Caco-2 (cell line): ENCODE results near the gene RNF19B. TPM values are rescaled to one million over a fixed set of nuclear protein-coding genes. Genes with fewer than 3 reads are reported as not detected.

Experiments
- BruUV-seq: library from RNA; stranded (reverse); fragments of 400-500 nt; replicated peaks from 2 replicates; lab custom pipeline; 2021; lab: Mats Ljungman, UMichigan
- CTCF ChIA-PET: fragments of 300-600 bp; sonication (Branson Sonifier 250); formaldehyde crosslinking; loops from one replicate; lab custom pipeline; 2022; ENCODE audit warnings: antibody characterized with exemption; lab: Charles Lee
- POLR2A ChIA-PET: fragments of 300-600 bp; sonication (Branson Sonifier 250); formaldehyde crosslinking; loops from one replicate; lab custom pipeline; 2022; ENCODE audit warnings: antibody characterized with exemption; lab: Charles Lee
- DNase-seq, 2 experiments: peaks; one replicate each; pipeline versions ENCODE4 v3.0.0 to v3.0.0-alpha.2; 2020 to 2022
- H3K27me3 ChIP-seq: replicated peaks from 2 replicates; pipeline ENCODE4 v1.6.0; 2011; ENCODE audit warnings: low read length; ENCODE audit not compliant: control insufficient read depth, insufficient read depth
- H3K36me3 ChIP-seq: 2 replicates; pipeline ENCODE4 v1.5.1; 2011; ENCODE audit warnings: low read length; ENCODE audit not compliant: control insufficient read depth, insufficient read depth
- H3K4me1 ChIP-seq: fragments of 250-450 bp; sonication (Bioruptor Pico); 2 replicates; pipeline ENCODE4 v1.5.1; 2020; ENCODE audit warnings: mild to moderate bottlenecking
- H3K4me3 ChIP-seq: 2 replicates; pipeline ENCODE4 v1.5.1; 2011; ENCODE audit warnings: low read depth, mild to moderate bottlenecking, control low read depth, low read length
- H3K9me3 ChIP-seq: fragments of 250-450 bp; sonication (Bioruptor Pico); 2 replicates; pipeline ENCODE4 v1.5.1; 2020; ENCODE audit warnings: mild to moderate bottlenecking, moderate library complexity
- H3K27ac Mint-ChIP-seq: one replicate; pipeline ENCODE4 v1.8.0; 2022; ENCODE audit warnings: mixed read lengths; ENCODE audit not compliant: unreplicated experiment
- H3K27me3 Mint-ChIP-seq: one replicate; pipeline ENCODE4 v1.8.0; 2022; ENCODE audit warnings: mixed read lengths; ENCODE audit not compliant: insufficient read depth, unreplicated experiment
- H3K36me3 Mint-ChIP-seq: one replicate; pipeline ENCODE4 v1.8.0; 2022; ENCODE audit warnings: mild to moderate bottlenecking, mixed read lengths; ENCODE audit not compliant: insufficient read depth, unreplicated experiment
- H3K4me1 Mint-ChIP-seq: one replicate; pipeline ENCODE4 v1.8.0; 2022; ENCODE audit warnings: low read depth, mixed read lengths; ENCODE audit not compliant: unreplicated experiment
- H3K4me3 Mint-ChIP-seq: one replicate; pipeline ENCODE4 v1.8.0; 2022; ENCODE audit warnings: mild to moderate bottlenecking, moderate library complexity, mixed read lengths; ENCODE audit not compliant: unreplicated experiment
- H3K9me3 Mint-ChIP-seq: one replicate; pipeline ENCODE4 v1.8.0; 2022; ENCODE audit warnings: mixed read lengths; ENCODE audit not compliant: unreplicated experiment
- CTCF ChIP-seq, 2 experiments: fragments of 200-600 bp in 1 of 2; IDR thresholded peaks; 1 replicate in 1 of 2; 2 replicates in 1 of 2; pipeline versions ENCODE4 v1.5.1 to v1.8.0; 2011 to 2022; ENCODE audit warnings: antibody characterized with exemption in 1 of 2, control low read depth in 1 of 2, inconsistent platforms in 1 of 2, low read depth in 1 of 2, low read length in 1 of 2, mild to moderate bottlenecking in 1 of 2, moderate library complexity in 1 of 2; ENCODE audit not compliant: insufficient read depth in 1 of 2, severe bottlenecking in 1 of 2, unreplicated experiment in 1 of 2
- intact Hi-C: fragments of 100-400 bp; cut with micrococcal nuclease; formaldehyde crosslinking; loops from one replicate; pipeline ENCODE4 v1.10.0; 2022; ENCODE audit not compliant: unreplicated experiment
- total RNA-seq: library from RNA; stranded (reverse); gene quantifications from 2 replicates; pipeline ENCODE4 v1.2.3, GENCODE V29; 2022

The RNF19B gene
- total RNA-seq, 1 experiment from 2014 or later: 14.5 TPM

DNA sequence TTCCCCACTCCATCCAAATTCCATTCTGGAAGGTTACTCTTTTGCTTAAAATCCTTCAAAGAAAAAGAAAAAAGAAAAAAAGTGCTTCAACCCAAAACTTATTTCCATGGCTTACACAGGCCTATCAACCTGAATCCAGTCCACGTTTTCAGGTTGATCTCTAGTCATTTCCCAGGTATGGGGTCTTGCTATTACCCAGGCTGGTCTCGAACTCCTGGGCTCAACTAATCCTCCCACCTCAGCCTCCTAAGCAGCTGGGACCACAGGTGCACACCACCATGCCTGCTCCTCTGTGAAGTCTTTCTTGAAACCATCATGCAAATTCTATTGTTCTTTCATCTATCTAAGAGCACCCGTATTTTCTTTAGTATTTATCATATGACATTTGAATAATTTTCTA, 7.6 kb downstream of the RNF19B start:
- ChIA-PET CTCF (no interaction called here), POLR2A (no interaction called here)
- no peak for DNase-seq
- no peaks in the 10 kb centered on the region for H3K36me3 ChIP-seq
- H3K4me1 ChIP-seq: no peaks in the 10 kb centered on the region
- H3K4me3 ChIP-seq: no peak overlapping the region
- no peaks in the 10 kb centered on the region for H3K9me3 ChIP-seq
- no peak overlapping the region for H3K27ac Mint-ChIP-seq
- no peaks in the 10 kb centered on the region for H3K9me3 Mint-ChIP-seq
- peaks cover 16% of the 10 kb centered on the region for H3K36me3 Mint-ChIP-seq
- intact Hi-C loops: no loop called here
- H3K27me3 Mint-ChIP-seq: no peaks in the 10 kb centered on the region
- TF ChIP-seq CTCF (IDR thresholded peaks at IDR 0.05; ENCODE audit: insufficient read depth in 1 of 2, low read depth in 1 of 2, low read length in 1 of 2, severe bottlenecking in 1 of 2, unreplicated experiment in 1 of 2): no peak
- no peaks in the 10 kb centered on the region for H3K4me1 Mint-ChIP-seq
- no peaks in the 10 kb centered on the region for H3K27me3 ChIP-seq
- H3K4me3 Mint-ChIP-seq: no peak overlapping the region
- no TSS peak for BruUV-seq

- DNase-seq: no peak
- no peak for TF ChIP-seq CTCF (IDR thresholded peaks at IDR 0.05; ENCODE audit: insufficient read depth in 1 of 2, low read depth in 1 of 2, low read length in 1 of 2, severe bottlenecking in 1 of 2, unreplicated experiment in 1 of 2)
- H3K27me3 ChIP-seq: no peaks in the 10 kb centered on the region
- ChIA-PET POLR2A (interaction anchor here (0.5 kb wide), 1 partner anchor 125 kb away, joined by 4 read pairs; no protein-coding TSS in a partner anchor), CTCF (no interaction called here)
- Mint-ChIP-seq H3K9me3 (no peaks in the 10 kb centered on the region), H3K4me3 (no peak overlapping the region), H3K27me3 (no peaks in the 10 kb centered on the region), H3K27ac (no peak overlapping the region), H3K36me3 (peaks cover 16% of the 10 kb centered on the region), H3K4me1 (no peaks in the 10 kb centered on the region)
- H3K4me3 ChIP-seq: no peak overlapping the region
- peaks cover 6% of the 10 kb centered on the region for H3K4me1 ChIP-seq
- no peaks in the 10 kb centered on the region for H3K9me3 ChIP-seq
- intact Hi-C loops: no loop called here
- no peaks in the 10 kb centered on the region for H3K36me3 ChIP-seq
- BruUV-seq: no TSS peak
Measured at GRCh38 chr1:32954168-32954567, 10.4 kb downstream of the RNF19B start.

DNA sequence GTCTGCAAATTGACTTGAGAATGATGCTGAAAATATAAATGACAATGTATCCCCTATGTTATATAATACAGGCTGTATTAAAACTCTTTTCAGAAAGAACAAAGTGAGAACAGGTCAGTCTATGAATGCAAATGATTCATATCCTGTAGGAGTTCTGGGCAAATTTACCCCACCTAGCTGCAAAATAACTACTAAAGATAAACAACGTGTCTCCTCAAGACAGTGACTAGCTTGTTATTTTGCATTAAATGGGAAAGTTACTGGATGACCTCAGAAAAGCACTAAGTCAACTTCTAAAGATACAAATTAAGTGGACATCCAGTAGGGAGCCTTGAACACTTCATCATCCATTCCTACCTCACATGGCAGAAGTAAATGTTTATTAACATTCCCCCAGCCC, 11.1 kb downstream of the RNF19B start:
- Histone ChIP-seq H3K36me3 (no peaks in the 10 kb centered on the region), H3K9me3 (no peaks in the 10 kb centered on the region; the same call in 1 of the 2 replicates), H3K27me3 (no peaks in the 10 kb centered on the region), H3K4me3 (no peak overlapping the region), H3K4me1 (peaks cover 13% of the 10 kb centered on the region)
- ChIA-PET POLR2A (interaction anchor here (0.7 kb wide), 1 partner anchor 47 kb away, joined by 4 read pairs; no protein-coding TSS in a partner anchor), CTCF (interaction anchor here (0.7 kb wide), 1 partner anchor 236 kb away, joined by 3 read pairs; no protein-coding TSS in a partner anchor)
- Mint-ChIP-seq H3K4me3 (no peak overlapping the region), H3K4me1 (no peaks in the 10 kb centered on the region), H3K36me3 (peaks cover 16% of the 10 kb centered on the region), H3K27ac (no peak overlapping the region), H3K27me3 (no peaks in the 10 kb centered on the region), H3K9me3 (no peaks in the 10 kb centered on the region)
- no TSS peak for BruUV-seq
- DNase-seq: no peak
- no peak for TF ChIP-seq CTCF (IDR thresholded peaks at IDR 0.05; ENCODE audit: insufficient read depth in 1 of 2, low read depth in 1 of 2, low read length in 1 of 2, severe bottlenecking in 1 of 2, unreplicated experiment in 1 of 2)
- intact Hi-C loops: no loop called here
